Fibroblast of pulmonary artery (primary cell): ENCODE measurements around the gene ARHGEF28.

Experiments
- DNase-seq: peaks from one replicate; pipeline ENCODE4 v3.0.0-alpha.2; 2010; ENCODE audit warnings: low read depth
- H3K4me3 ChIP-seq: replicated peaks from 2 replicates; pipeline ENCODE4 v1.5.1; 2011; ENCODE audit warnings: low read depth, mild to moderate bottlenecking, control low read depth, low read length, moderate library complexity
- TF ChIP-seq, protein P1 (sequence below): IDR thresholded peaks from 2 replicates; pipeline ENCODE4 v1.5.1; 2011; ENCODE audit warnings: mild to moderate bottlenecking, control low read depth, low read length, inconsistent platforms; ENCODE audit errors: missing control alignments

ARHGEF28 gene

GRCh38 chr5:73915345-73915744, 289.3 kb downstream of the ARHGEF28 start:
- no peak overlapping the region for H3K4me3 ChIP-seq
- DNase-seq, result peak; percentile 19
- TF ChIP-seq, protein P1, sequence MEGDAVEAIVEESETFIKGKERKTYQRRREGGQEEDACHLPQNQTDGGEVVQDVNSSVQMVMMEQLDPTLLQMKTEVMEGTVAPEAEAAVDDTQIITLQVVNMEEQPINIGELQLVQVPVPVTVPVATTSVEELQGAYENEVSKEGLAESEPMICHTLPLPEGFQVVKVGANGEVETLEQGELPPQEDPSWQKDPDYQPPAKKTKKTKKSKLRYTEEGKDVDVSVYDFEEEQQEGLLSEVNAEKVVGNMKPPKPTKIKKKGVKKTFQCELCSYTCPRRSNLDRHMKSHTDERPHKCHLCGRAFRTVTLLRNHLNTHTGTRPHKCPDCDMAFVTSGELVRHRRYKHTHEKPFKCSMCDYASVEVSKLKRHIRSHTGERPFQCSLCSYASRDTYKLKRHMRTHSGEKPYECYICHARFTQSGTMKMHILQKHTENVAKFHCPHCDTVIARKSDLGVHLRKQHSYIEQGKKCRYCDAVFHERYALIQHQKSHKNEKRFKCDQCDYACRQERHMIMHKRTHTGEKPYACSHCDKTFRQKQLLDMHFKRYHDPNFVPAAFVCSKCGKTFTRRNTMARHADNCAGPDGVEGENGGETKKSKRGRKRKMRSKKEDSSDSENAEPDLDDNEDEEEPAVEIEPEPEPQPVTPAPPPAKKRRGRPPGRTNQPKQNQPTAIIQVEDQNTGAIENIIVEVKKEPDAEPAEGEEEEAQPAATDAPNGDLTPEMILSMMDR, result no peak

GRCh38 chr5:73917433-73917832, 291.4 kb downstream of the ARHGEF28 start:
- TF ChIP-seq, protein P1, result no peak
- DNase-seq, result no peak

GRCh38 chr5:73917891-73918290, 291.9 kb downstream of the ARHGEF28 start:
- H3K4me3 ChIP-seq, result no peak overlapping the region
- no peak for DNase-seq
- TF ChIP-seq, protein P1, result no peak

More at GRCh38 chr5:73917433-73917832, 291.4 kb downstream of the ARHGEF28 start:
- H3K4me3 ChIP-seq, result no peak overlapping the region

GRCh38 chr5:73918791-73919221, 292.8 kb downstream of the ARHGEF28 start:
- peak; percentile 26 for DNase-seq
- no peak overlapping the region for H3K4me3 ChIP-seq
- TF ChIP-seq, protein P1, result no peak

GRCh38 chr5:73921741-73922140, 295.7 kb downstream of the ARHGEF28 start:
- TF ChIP-seq, protein P1, result no peak
- DNase-seq, result no peak
- H3K4me3 ChIP-seq, result no peak overlapping the region

- TF ChIP-seq, protein P1, result no peak
- DNase-seq, result no peak
- H3K4me3 ChIP-seq, result no peak overlapping the region
Observed at GRCh38 chr5:73922224-73922623, 296.2 kb downstream of the ARHGEF28 start.

DNA sequence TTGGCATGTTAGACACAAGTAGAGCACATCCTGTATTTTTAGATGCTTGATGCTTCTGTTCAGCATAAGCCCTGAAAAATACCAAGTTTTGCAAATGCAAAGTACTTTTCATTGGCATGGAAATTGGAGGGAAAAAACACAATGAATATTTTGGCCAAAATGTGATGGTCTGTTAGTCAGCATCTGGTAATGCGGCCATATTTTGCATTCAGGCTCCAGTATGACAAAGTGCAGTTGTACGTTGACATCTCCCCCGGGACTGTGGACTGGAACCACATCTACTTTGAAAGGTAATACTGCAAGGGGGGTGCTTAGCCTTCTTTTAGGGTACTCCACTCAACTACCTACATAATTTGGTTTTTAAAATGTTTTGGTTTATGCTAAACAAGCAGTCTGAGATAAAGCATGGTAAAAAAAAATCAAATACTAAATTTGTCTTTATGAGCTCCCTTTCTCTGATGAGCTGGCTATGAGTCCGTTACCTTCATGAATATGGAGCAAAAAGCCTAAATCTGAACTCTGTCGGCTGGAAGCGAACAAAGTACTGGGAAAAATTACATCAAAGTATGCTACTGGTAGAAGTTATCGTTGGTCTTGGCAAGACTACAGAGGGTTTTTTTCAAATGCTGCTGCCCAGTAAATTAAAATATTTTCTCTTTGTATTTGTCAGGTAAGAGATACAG, 297.0 kb downstream of the ARHGEF28 start:
- DNase-seq, result no peak
- no peak overlapping the region for H3K4me3 ChIP-seq
- TF ChIP-seq, protein P1, result no peak
